HG02610 (cell line): Measurements from ENCODE around the gene CCL25.

Experiments used
- ATAC-seq: cut with Tn5 transposase; IDR thresholded peaks from one replicate; pipeline ENCODE4 v1.9.1; 2021; ENCODE audit warnings: mild to moderate bottlenecking, moderate library complexity; ENCODE audit not compliant: unreplicated experiment

The CCL25 gene

DNA sequence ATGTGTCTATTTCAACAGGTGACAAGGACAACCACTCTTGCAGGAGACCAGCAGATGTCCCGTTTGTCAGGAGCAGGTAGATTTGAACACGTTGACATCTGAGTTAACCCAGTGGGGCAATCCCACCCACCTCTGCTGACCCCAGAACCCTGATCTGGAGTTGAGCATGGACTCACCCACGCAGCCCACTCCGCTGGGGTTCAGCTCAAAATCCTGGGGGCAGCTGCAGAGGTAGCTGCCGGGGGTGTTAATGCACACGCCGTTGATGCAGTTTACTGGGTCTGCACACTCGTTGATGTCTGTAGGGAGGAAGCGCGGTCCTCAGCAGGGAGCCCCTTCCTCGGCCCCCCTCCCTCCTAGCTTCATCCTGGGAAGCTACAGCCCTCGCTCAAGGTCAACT, 56.9 kb downstream of the CCL25 start:
- no peak for ATAC-seq

DNA sequence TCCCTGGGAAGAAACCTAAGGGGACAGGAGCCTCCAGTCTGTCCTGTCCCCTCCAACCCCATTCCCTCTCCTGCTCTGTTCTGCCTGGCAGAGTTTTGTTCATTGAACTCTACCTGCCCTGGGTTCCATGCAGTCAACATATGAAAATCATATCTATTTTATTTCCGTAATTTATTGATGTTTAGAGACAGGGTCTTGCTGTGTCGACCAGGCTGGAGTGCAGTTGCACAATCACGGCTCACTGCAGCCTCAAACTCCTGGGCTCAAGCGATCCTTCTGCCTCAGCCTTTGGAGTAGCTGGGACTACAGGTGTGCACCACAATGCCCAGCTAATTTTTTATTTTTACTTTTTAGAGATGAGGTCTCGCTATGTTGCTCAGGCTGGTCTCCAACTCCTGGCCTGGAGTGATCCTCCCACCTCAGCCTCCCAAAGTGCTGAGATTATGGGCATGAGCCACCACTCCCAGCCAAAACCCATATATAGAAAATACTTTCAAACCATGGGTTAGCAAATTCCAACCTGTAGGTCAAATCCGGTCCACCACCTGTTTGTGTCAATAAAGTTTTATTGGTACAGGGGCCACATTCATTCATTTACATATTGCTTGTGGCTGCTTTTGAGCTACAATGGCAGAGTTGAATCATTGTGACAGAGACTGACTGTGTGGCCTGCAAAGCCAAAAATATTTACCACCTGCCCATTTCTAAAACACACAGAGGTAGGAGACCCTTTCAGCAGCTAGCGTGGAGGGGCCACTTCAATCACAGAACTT, 57.5 kb downstream of the CCL25 start:
- no peak for ATAC-seq

DNA sequence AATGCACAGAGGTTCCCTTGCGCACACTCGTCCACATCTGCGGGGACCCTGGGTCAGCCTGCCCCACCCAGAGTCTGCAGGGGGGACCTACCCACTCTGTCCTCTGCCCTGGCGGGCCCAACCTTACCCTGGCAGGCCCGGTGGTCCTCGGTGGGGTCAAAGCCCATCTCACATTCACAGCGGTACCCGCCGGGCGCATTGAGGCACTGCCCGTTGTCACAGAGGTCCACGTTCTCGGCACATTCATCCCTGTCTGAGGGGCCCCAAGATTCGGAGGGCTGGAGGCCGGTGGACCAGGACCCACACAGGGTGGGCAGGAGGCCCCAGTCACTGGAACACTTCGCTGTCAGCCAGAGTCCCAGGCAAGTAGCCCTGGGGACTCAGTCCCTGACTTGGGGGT, 58.4 kb downstream of the CCL25 start:
- ATAC-seq: no peak

DNA sequence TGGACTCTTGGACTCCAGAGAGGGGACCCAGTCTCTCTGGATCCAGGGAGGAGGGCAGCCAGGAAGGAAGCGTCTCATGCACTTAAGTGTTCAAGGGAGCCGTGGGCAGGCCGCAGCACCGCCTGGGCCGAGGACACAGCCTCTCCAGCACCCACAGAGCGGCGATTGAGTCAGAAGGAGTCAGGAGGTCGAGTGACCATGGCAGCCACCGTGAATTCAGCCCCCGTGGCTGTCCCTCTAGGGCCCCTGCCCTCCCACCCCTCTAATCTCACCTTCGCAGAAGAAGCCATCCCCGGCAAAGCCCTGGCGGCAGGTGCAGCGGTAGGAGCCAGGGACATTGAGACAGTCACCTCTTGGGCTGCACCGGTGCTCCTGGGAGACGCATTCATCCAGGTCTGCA, 58.8 kb downstream of the CCL25 start:
- ATAC-seq: no peak
